DOHH2 (cell line): ENCODE measurements around the gene KCNAB1.

Experiments used
- EZH2phosphoT487 ChIP-seq: fragments of 200-600 bp; sonication (generic); IDR thresholded peaks from 2 replicates; pipeline ENCODE4 v1.6.1; 2017; ENCODE audit warnings: borderline replicate concordance, mild to moderate bottlenecking, antibody characterized with exemption, low read length, moderate library complexity, mixed read lengths
- TF ChIP-seq, protein P1 (sequence below): fragments of 200-600 bp; sonication (generic); IDR thresholded peaks from one replicate; pipeline ENCODE4 v1.5.1; 2014; ENCODE audit warnings: antibody characterized with exemption, mild to moderate bottlenecking, low read depth, low read length; ENCODE audit not compliant: poor library complexity, severe bottlenecking

- TF ChIP-seq, protein P1, sequence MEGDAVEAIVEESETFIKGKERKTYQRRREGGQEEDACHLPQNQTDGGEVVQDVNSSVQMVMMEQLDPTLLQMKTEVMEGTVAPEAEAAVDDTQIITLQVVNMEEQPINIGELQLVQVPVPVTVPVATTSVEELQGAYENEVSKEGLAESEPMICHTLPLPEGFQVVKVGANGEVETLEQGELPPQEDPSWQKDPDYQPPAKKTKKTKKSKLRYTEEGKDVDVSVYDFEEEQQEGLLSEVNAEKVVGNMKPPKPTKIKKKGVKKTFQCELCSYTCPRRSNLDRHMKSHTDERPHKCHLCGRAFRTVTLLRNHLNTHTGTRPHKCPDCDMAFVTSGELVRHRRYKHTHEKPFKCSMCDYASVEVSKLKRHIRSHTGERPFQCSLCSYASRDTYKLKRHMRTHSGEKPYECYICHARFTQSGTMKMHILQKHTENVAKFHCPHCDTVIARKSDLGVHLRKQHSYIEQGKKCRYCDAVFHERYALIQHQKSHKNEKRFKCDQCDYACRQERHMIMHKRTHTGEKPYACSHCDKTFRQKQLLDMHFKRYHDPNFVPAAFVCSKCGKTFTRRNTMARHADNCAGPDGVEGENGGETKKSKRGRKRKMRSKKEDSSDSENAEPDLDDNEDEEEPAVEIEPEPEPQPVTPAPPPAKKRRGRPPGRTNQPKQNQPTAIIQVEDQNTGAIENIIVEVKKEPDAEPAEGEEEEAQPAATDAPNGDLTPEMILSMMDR, result no peak
- no peak for TF ChIP-seq EZH2phosphoT487
Observed at GRCh38 chr3:156443079-156443478, 322.7 kb downstream of the KCNAB1 start.
